ENCODE measurements around the gene PCDHGA8. TPM values are rescaled to one million over a fixed set of nuclear protein-coding genes. Genes with fewer than 3 reads are reported as not detected.
"Not testable (repeated sequence)": the region's sequence is repeated elsewhere in the genome, so short reads cannot be mapped to it uniquely, and the experiment has no call there.

The PCDHGA8 gene
- total and polyA plus RNA-seq, 8 donors, result 0.38 to 1.1 (median 0.79) TPM

DNA sequence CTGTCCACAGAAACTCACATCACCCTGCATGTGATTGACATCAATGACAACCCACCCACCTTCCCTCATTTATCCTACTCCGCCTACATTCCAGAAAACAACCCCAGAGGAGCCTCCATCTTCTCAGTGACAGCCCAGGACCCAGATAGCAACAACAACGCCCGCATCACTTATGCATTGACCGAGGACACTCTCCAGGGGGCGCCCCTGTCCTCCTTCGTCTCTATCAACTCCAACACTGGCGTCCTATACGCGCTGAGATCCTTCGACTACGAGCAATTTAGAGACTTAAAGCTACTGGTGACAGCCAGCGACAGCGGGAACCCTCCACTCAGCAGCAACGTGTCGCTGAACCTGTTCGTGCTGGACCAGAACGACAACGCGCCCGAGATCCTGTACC, 47.1 kb upstream of the PCDHGA8 start:
- H3K9me3 ChIP-seq, result peaks cover 0 to 85% of the 10 kb centered on the region in 2 donors
- no peak overlapping the region for H3K4me3 ChIP-seq
- intact Hi-C loops (cut with DNase I), result loop anchor here in 1 of 2 donors (10.0 kb wide), 1 partner anchor 219 kb away; no protein-coding TSS in a partner anchor
- no peaks in the 10 kb centered on the region for H3K36me3 ChIP-seq
- H3K27me3 ChIP-seq, result peaks cover 0 to 85% of the 10 kb centered on the region in 2 donors
- ATAC-seq (no peak), DNase-seq (no peak)
- H3K27ac ChIP-seq, result no peak overlapping the region
- H3K4me1 ChIP-seq, result no peaks in the 10 kb centered on the region
- TF ChIP-seq, protein P1, sequence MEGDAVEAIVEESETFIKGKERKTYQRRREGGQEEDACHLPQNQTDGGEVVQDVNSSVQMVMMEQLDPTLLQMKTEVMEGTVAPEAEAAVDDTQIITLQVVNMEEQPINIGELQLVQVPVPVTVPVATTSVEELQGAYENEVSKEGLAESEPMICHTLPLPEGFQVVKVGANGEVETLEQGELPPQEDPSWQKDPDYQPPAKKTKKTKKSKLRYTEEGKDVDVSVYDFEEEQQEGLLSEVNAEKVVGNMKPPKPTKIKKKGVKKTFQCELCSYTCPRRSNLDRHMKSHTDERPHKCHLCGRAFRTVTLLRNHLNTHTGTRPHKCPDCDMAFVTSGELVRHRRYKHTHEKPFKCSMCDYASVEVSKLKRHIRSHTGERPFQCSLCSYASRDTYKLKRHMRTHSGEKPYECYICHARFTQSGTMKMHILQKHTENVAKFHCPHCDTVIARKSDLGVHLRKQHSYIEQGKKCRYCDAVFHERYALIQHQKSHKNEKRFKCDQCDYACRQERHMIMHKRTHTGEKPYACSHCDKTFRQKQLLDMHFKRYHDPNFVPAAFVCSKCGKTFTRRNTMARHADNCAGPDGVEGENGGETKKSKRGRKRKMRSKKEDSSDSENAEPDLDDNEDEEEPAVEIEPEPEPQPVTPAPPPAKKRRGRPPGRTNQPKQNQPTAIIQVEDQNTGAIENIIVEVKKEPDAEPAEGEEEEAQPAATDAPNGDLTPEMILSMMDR (IDR thresholded peaks at IDR 0.05), result no peak

DNA sequence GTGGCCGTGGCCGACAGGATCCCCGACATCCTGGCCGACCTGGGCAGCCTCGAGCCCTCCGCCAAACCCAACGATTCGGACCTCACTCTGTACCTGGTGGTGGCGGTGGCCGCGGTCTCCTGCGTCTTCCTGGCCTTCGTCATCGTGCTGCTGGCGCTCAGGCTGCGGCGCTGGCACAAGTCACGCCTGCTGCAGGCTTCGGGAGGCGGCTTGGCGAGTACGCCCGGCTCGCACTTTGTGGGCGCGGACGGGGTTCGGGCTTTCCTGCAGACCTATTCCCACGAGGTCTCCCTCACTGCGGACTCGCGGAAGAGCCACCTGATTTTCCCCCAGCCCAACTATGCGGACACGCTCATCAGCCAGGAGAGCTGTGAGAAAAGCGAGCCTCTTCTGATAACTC, 46.4 kb upstream of the PCDHGA8 start:
- intact Hi-C loops (cut with DNase I), result loop anchor here in 1 of 2 donors (10.0 kb wide), 1 partner anchor 219 kb away; no protein-coding TSS in a partner anchor
- H3K4me1 ChIP-seq, H3K27ac ChIP-seq, H3K4me3 ChIP-seq, DNase-seq, ATAC-seq, H3K36me3 ChIP-seq: not testable (repeated sequence)
- peaks cover 5 to 85% of the 10 kb centered on the region in 2 donors for H3K27me3 ChIP-seq
- H3K9me3 ChIP-seq, result peaks cover 0 to 85% of the 10 kb centered on the region in 2 donors

DNA sequence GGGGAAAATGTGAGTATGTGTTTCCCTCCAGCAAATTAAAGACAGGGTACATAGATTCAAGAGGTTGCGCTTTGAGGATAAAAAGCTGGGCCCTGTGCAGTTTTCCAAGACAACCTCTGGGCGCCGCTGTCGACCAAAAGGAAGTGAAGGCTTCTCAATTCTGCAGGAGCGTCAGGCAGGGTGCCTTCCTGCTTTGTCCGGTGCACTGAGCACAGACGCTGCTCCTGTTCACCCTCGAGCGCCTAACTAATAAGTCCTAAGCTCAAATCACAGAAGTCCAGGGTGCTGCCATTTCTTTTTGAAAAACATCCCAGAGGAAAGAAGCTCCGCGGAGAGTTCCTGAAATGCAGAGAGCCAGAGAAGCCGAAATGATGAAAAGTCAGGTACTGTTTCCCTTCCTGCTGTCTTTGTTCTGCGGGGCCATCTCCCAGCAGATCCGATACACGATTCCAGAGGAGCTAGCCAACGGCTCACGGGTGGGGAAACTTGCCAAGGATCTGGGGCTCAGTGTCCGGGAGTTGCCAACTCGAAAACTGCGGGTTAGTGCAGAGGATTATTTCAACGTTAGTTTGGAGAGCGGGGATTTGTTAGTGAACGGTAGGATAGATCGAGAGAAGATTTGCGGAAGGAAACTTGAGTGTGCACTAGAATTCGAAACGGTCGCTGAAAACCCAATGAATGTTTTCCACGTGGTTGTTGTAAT, 42.4 kb upstream of the PCDHGA8 start, which contains the start of gene PCDHGB1:
TSS of gene PCDHGB1 (plus strand) at position 183 of the 703 bp plus-strand sequence. CDS start at position 345, 162 bp downstream.
- TF ChIP-seq, protein P1 (IDR thresholded peaks at IDR 0.05), result no peak
- no peak for DNase-seq
- H3K36me3 ChIP-seq, result no peaks in the 10 kb centered on the region
- H3K4me3 ChIP-seq, result no peak within 1 kb of the TSS
- no peak for ATAC-seq
- no peaks in the 10 kb centered on the region for H3K4me1 ChIP-seq
- intact Hi-C loops (cut with DNase I), result loop anchor here in 1 of 2 donors (10.0 kb wide), 1 partner anchor 215 kb away; no protein-coding TSS in a partner anchor
- no peak within 1 kb of the TSS for H3K27ac ChIP-seq
- peaks cover 5 to 74% of the 10 kb centered on the region in 2 donors for H3K27me3 ChIP-seq
- H3K9me3 ChIP-seq, result peaks cover 0 to 77% of the 10 kb centered on the region in 2 donors

DNA sequence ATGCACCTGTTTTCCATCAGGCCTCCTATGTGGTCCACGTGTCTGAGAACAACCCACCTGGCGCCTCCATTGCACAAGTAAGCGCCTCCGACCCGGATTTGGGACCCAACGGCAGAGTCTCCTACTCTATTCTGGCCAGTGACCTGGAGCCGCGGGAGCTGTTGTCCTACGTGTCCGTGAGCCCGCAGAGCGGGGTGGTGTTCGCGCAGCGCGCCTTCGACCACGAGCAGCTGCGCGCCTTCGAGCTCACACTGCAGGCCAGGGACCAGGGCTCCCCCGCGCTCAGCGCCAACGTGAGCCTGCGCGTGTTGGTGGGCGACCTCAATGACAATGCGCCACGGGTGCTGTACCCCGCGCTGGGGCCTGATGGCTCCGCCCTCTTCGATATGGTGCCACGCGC, 40.8 kb upstream of the PCDHGA8 start:
- Histone ChIP-seq H3K27ac (no peak overlapping the region), H3K9me3 (peaks cover 0 to 77% of the 10 kb centered on the region in 2 donors), H3K4me1 (no peaks in the 10 kb centered on the region), H3K27me3 (peaks cover 5 to 74% of the 10 kb centered on the region in 2 donors), H3K36me3 (no peaks in the 10 kb centered on the region), H3K4me3 (no peak overlapping the region)
- TF ChIP-seq, protein P1 (IDR thresholded peaks at IDR 0.05), result no peak
- DNase-seq (no peak), ATAC-seq (no peak)
- intact Hi-C loops (cut with DNase I), result no loop called here

DNA sequence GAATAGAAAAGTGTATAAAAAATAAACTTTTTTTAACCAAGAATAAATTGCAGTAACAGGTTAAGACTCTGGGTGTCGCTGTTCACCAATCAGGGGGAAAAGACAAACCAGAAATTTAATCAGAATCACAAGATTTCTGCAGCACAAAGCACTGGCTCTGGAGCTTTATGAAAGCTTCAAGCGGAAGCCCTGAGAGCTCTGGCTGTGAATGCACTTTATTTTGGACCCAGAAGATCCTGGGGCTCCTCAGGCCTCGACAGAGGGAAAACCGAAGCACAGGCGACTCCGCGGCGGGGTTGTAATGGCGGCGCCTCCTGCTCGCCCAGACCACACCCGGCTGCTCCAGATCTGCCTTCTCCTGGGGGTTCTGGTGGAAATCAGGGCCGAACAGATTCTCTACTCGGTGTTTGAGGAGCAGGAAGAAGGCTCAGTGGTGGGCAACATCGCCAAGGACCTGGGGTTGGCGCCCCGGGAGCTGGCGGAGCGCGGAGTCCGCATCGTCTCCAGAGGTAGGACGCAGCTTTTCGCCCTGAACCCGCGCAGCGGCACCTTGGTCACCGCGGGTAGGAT, 37.4 kb upstream of the PCDHGA8 start, which contains the start of gene PCDHGA4:
TSS of gene PCDHGA4 (plus strand) at position 122 of the 570 bp plus-strand sequence. CDS start at position 209, 87 bp downstream.
- Histone ChIP-seq H3K9me3 (peaks cover 0 to 83% of the 10 kb centered on the region in 2 donors), H3K27me3 (peaks cover 5 to 71% of the 10 kb centered on the region in 2 donors), H3K36me3 (no peaks in the 10 kb centered on the region), H3K27ac (no peak within 1 kb of the TSS), H3K4me1 (no peaks in the 10 kb centered on the region), H3K4me3 (no peak within 1 kb of the TSS)
- TF ChIP-seq, protein P1 (IDR thresholded peaks at IDR 0.05), result no peak
- DNase-seq (no peak), ATAC-seq (no peak)
- intact Hi-C loops (cut with DNase I), result no loop called here

Data from left lung (tissue), 10 donors.